IPS-18a (cell line): ENCODE data around the gene BNIP3.

Experiments
- H3K27ac ChIP-seq: one replicate; pipeline ENCODE4 v1.5.1; 2013; ENCODE audit warnings: low read length
- H3K27me3 ChIP-seq: one replicate; pipeline ENCODE4 v1.6.1; 2013; ENCODE audit warnings: mild to moderate bottlenecking, low read length; ENCODE audit not compliant: control insufficient read depth, insufficient read depth
- H3K36me3 ChIP-seq: one replicate; pipeline ENCODE4 v1.6.1; 2013; ENCODE audit warnings: low read depth, low read length; ENCODE audit not compliant: control insufficient read depth
- H3K4me1 ChIP-seq: one replicate; pipeline ENCODE4 v1.6.1; 2013; ENCODE audit warnings: low read depth, low read length; ENCODE audit not compliant: control insufficient read depth
- H3K4me3 ChIP-seq: one replicate; pipeline ENCODE4 v1.5.1; 2013; ENCODE audit warnings: low read length
- H3K9ac ChIP-seq: one replicate; pipeline ENCODE4 v1.6.1; 2013; ENCODE audit warnings: mild to moderate bottlenecking, low read length, moderate library complexity
- H3K9me3 ChIP-seq: one replicate; pipeline ENCODE4 v1.6.1; 2013; ENCODE audit warnings: low read depth, low read length; ENCODE audit not compliant: control insufficient read depth

The BNIP3 gene

GRCh38 chr10:131981429-131982184 is at the start of gene BNIP3:
Gene BNIP3, minus strand, starts transcription at chr10:131981923. Its CDS starts 117 bp downstream, at chr10:131981806.
- Histone ChIP-seq H3K27me3 (peaks cover 55% of the 10 kb centered on the region), H3K9ac (peak within 1 kb of the TSS; percentile 38), H3K9me3 (no peaks in the 10 kb centered on the region), H3K36me3 (no peaks in the 10 kb centered on the region), H3K4me1 (peaks cover 28% of the 10 kb centered on the region), H3K27ac (no peak within 1 kb of the TSS), H3K4me3 (peak within 1 kb of the TSS; percentile 81)

DNA sequence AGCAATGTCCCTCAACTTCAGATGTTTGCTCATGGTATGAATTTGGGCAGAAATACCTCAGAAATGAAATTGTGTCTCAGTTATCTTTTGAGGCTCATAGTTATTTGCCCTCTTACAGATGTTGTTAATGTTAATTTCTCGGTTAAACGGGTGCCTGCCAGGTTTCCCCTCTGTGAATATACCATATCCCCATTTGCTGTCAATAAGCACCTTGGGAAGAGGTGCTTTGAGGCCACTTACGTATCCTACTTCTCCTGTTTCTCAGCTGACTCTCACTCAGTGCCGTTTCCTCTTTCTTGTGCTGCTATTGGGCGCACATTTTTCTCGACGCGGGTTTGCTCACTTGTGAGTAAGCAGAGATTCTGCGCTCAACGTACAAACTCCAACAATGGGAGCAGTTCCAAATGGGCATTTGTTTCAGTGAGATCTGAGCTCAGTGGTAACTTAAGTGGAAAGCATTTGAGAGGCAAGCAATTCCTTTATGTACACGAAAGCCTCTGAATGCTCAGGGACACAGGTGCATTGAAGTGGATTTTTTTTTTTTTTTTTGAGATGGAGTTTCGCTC is 49.3 kb upstream of the BNIP3 start:
- no peak overlapping the region for H3K4me3 ChIP-seq
- H3K9ac ChIP-seq, result no peak overlapping the region
- peaks cover 24% of the 10 kb centered on the region for H3K27me3 ChIP-seq
- H3K36me3 ChIP-seq, result no peaks in the 10 kb centered on the region
- H3K27ac ChIP-seq, result no peak overlapping the region
- H3K4me1 ChIP-seq, result no peaks in the 10 kb centered on the region
- H3K9me3 ChIP-seq, result no peaks in the 10 kb centered on the region

GRCh38 chr10:132028706-132029105 is 47.0 kb upstream of the BNIP3 start:
- Histone ChIP-seq H3K4me3 (no peak overlapping the region), H3K4me1 (no peaks in the 10 kb centered on the region), H3K9ac (no peak overlapping the region), H3K27me3 (peaks cover 7% of the 10 kb centered on the region), H3K27ac (no peak overlapping the region), H3K36me3 (no peaks in the 10 kb centered on the region), H3K9me3 (no peaks in the 10 kb centered on the region)

DNA sequence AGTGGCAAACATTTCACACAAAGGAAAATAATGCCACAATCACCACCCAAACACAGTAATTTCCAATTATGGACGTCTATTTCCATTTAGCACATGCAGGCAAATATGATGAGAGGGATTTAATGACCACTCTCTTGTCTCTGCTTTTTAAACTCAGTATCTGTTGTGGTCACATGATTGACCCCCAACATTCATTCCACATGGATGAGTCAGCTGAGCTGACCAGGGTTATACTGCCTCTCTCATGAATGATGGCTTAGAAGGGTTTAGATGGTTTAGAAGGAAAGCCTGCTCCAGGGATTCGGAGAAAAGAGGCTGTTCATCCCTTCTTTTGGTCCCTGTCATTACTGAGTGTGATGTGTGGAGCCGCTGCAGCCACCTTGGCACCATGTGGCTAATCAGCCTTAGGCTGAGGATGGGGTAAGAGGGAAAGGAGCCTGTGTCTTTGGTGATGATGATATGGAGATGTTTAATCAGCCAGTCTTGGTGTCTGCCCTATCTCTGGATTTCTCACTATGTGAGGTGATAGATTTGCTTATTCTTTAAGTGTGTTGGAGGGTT is 45.8 kb upstream of the BNIP3 start:
- Histone ChIP-seq H3K27ac (no peak overlapping the region), H3K36me3 (no peaks in the 10 kb centered on the region), H3K9me3 (no peaks in the 10 kb centered on the region), H3K4me3 (no peak overlapping the region), H3K27me3 (peaks cover 15% of the 10 kb centered on the region), H3K9ac (no peak overlapping the region), H3K4me1 (no peaks in the 10 kb centered on the region)

DNA sequence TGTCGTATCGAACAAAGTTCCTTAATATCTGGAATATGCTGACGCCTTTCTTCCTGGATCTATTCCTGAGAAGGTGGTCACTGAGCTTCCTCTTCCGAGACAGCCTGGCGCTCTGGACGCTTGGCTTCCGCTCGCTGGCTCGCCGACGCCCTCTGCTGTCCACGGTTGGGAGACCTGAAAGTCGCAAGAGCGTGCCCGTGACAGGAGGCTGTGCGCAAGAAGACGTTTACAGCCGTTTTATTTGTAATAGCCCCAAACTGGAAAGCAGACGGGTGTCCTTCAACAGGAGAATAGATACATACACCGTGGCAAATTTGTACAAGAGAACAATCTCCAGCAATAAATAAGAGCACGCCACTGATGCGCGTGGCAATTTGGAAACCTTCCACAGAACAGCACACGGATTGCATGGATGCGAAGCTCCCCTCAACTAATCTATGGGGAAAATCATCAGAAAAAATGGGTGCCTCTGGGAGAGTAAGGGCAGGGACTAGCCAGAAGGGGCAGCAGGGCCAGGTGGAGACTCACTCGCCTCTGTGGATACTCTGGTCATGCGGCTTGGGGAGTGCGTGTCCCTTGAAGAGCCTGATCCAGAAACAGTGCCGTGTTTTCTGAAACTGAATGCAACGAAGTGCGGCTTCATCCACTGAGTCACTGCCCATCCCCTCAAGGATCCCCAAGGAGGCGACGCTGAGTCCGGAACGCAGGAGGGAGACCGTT is 41.5 kb upstream of the BNIP3 start:
- Histone ChIP-seq H3K9me3 (no peaks in the 10 kb centered on the region), H3K27me3 (peaks cover 15% of the 10 kb centered on the region), H3K27ac (no peak overlapping the region), H3K9ac (no peak overlapping the region), H3K4me3 (peak overlapping the region; percentile 1), H3K36me3 (no peaks in the 10 kb centered on the region), H3K4me1 (no peaks in the 10 kb centered on the region)

DNA sequence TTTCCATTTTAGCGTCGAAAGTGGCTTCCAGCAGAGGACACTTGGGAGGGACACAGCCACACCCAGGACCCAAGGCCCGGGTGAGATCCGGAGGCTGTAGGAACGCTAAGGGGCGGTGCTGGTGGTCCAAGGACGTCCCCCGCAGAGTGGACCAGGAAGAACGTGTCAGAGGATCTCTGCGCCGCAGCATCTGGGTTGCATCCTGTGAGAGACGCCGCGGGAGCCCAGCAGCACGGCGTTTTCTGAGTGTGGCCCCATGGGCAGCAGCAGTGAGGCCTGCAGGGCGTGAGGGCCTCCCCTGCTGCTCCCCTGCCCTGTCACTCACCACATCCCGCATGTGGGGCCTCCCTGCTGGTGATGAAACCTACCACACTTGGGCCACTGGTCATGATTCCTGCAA is 40.5 kb upstream of the BNIP3 start:
- Histone ChIP-seq H3K9me3 (no peaks in the 10 kb centered on the region), H3K36me3 (no peaks in the 10 kb centered on the region), H3K27ac (no peak overlapping the region), H3K27me3 (peaks cover 15% of the 10 kb centered on the region), H3K4me1 (no peaks in the 10 kb centered on the region), H3K4me3 (no peak overlapping the region), H3K9ac (no peak overlapping the region)

GRCh38 chr10:132021504-132022143 is 39.9 kb upstream of the BNIP3 start:
- no peak overlapping the region for H3K27ac ChIP-seq
- H3K27me3 ChIP-seq, result peaks cover 15% of the 10 kb centered on the region

GRCh38 chr10:132021046-132021445 is 39.3 kb upstream of the BNIP3 start:
- Histone ChIP-seq H3K27me3 (peaks cover 15% of the 10 kb centered on the region), H3K9me3 (no peaks in the 10 kb centered on the region), H3K9ac (no peak overlapping the region), H3K4me3 (no peak overlapping the region), H3K4me1 (peaks cover 6% of the 10 kb centered on the region), H3K36me3 (no peaks in the 10 kb centered on the region), H3K27ac (no peak overlapping the region)

More at GRCh38 chr10:132021504-132022143, 39.9 kb upstream of the BNIP3 start:
- Histone ChIP-seq H3K9ac (no peak overlapping the region), H3K4me3 (no peak overlapping the region), H3K36me3 (no peaks in the 10 kb centered on the region), H3K9me3 (no peaks in the 10 kb centered on the region), H3K4me1 (peaks cover 2% of the 10 kb centered on the region)

- Histone ChIP-seq H3K27ac (no peak overlapping the region), H3K4me3 (no peak overlapping the region), H3K9ac (no peak overlapping the region), H3K27me3 (peaks cover 15% of the 10 kb centered on the region), H3K9me3 (no peaks in the 10 kb centered on the region), H3K36me3 (no peaks in the 10 kb centered on the region), H3K4me1 (peaks cover 6% of the 10 kb centered on the region)
Observed at GRCh38 chr10:132020456-132020855, 38.7 kb upstream of the BNIP3 start.

GRCh38 chr10:132019366-132019765 is 37.6 kb upstream of the BNIP3 start:
- no peak overlapping the region for H3K9ac ChIP-seq
- H3K36me3 ChIP-seq, result no peaks in the 10 kb centered on the region
- H3K4me3 ChIP-seq, result no peak overlapping the region
- peaks cover 15% of the 10 kb centered on the region for H3K27me3 ChIP-seq
- H3K4me1 ChIP-seq, result peaks cover 6% of the 10 kb centered on the region
- H3K9me3 ChIP-seq, result no peaks in the 10 kb centered on the region
- H3K27ac ChIP-seq, result no peak overlapping the region

GRCh38 chr10:132018446-132018845 is 36.7 kb upstream of the BNIP3 start:
- H3K36me3 ChIP-seq, result no peaks in the 10 kb centered on the region
- H3K4me3 ChIP-seq, result no peak overlapping the region
- H3K27me3 ChIP-seq, result peaks cover 7% of the 10 kb centered on the region
- H3K4me1 ChIP-seq, result peaks cover 6% of the 10 kb centered on the region
- H3K9ac ChIP-seq, result no peak overlapping the region
- no peaks in the 10 kb centered on the region for H3K9me3 ChIP-seq
- H3K27ac ChIP-seq, result no peak overlapping the region
